Osteocyte (in vitro differentiated cells): ENCODE measurements around the gene RALGAPB. TPM values are rescaled to one million over a fixed set of nuclear protein-coding genes. Genes with fewer than 3 reads are reported as not detected.

ENCODE experiments used
- DNase-seq: peaks from one replicate; pipeline ENCODE4 v3.0.0; 2021; ENCODE audit warnings: mixed read lengths; ENCODE audit not compliant: unreplicated experiment; ENCODE audit errors: extremely low spot score
- H3K27ac Mint-ChIP-seq: one replicate; pipeline ENCODE4 v1.8.0; 2021; ENCODE audit warnings: mild to moderate bottlenecking, mixed read lengths; ENCODE audit not compliant: unreplicated experiment
- H3K27me3 Mint-ChIP-seq: one replicate; pipeline ENCODE4 v1.8.0; 2021; ENCODE audit warnings: mixed read lengths; ENCODE audit not compliant: unreplicated experiment
- H3K36me3 Mint-ChIP-seq: one replicate; pipeline ENCODE4 v1.8.0; 2021; ENCODE audit warnings: mixed read lengths; ENCODE audit not compliant: unreplicated experiment
- H3K4me1 Mint-ChIP-seq: one replicate; pipeline ENCODE4 v1.8.0; 2021; ENCODE audit warnings: mixed read lengths; ENCODE audit not compliant: unreplicated experiment
- H3K4me3 Mint-ChIP-seq: one replicate; pipeline ENCODE4 v1.8.0; 2021; ENCODE audit warnings: mild to moderate bottlenecking, moderate library complexity, mixed read lengths; ENCODE audit not compliant: unreplicated experiment
- H3K9me3 Mint-ChIP-seq: one replicate; pipeline ENCODE4 v1.8.0; 2021; ENCODE audit warnings: mixed read lengths; ENCODE audit not compliant: unreplicated experiment
- total RNA-seq: library from RNA; stranded (reverse); gene quantifications from 2 replicates; pipeline ENCODE4 v1.2.1, GENCODE V29; 2021
- TF ChIP-seq, protein P1 (sequence below): fragments of 200-600 bp; sonication (generic); IDR thresholded peaks from 2 replicates; pipeline ENCODE4 v1.5.0; 2021; ENCODE audit warnings: antibody characterized with exemption, mild to moderate bottlenecking, moderate library complexity

The RALGAPB gene
- total RNA-seq, 1 donor from 2014 or later = 36.8 TPM

DNA sequence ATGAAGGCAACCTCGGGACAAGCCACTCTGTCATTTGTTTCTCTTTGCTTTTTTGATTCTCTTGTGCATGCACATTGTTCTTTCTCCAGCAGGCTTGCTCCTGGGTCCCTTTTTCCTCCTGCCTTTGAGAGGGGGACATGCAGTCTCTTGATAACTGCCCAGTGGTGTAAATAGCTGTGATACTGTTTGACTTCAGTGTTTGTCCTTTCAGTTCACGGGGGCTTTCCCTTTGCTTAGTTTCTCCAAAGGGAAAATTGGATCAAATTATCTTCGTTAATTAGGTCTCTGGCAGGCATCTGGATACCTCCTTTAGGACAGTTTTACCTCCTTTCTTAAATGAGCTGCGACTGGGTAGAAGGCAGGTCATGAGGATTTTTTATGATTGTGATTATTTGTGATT, 41.5 kb downstream of the RALGAPB start:
- Mint-ChIP-seq H3K27ac (no peak overlapping the region), H3K4me3 (no peak overlapping the region), H3K27me3 (no peaks in the 10 kb centered on the region), H3K9me3 (no peaks in the 10 kb centered on the region), H3K36me3 (peaks cover 37% of the 10 kb centered on the region), H3K4me1 (peaks cover 1% of the 10 kb centered on the region)
- TF ChIP-seq, protein P1, sequence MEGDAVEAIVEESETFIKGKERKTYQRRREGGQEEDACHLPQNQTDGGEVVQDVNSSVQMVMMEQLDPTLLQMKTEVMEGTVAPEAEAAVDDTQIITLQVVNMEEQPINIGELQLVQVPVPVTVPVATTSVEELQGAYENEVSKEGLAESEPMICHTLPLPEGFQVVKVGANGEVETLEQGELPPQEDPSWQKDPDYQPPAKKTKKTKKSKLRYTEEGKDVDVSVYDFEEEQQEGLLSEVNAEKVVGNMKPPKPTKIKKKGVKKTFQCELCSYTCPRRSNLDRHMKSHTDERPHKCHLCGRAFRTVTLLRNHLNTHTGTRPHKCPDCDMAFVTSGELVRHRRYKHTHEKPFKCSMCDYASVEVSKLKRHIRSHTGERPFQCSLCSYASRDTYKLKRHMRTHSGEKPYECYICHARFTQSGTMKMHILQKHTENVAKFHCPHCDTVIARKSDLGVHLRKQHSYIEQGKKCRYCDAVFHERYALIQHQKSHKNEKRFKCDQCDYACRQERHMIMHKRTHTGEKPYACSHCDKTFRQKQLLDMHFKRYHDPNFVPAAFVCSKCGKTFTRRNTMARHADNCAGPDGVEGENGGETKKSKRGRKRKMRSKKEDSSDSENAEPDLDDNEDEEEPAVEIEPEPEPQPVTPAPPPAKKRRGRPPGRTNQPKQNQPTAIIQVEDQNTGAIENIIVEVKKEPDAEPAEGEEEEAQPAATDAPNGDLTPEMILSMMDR = no peak
- no peak for DNase-seq

DNA sequence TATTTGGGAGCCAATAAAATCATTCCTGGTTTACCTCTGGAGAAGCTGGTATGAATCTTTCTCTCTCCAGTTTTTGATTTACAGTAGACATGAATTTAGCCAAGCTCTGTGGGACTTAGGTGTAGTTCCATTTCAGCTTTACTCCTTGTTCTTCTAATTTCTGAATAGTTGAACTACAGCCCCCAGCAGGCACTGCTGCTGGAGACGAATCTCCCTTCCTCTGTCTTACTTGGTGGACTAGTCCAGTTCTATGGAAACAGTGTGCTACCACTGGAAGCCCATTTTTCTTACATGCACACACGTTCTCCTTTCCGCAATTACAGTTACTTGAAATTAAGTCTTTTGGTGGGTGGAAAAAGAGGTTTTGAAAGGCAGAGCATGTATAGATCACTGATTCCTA, 42.3 kb downstream of the RALGAPB start:
- no peak overlapping the region for H3K4me3 Mint-ChIP-seq
- no peak for DNase-seq
- H3K27me3 Mint-ChIP-seq = no peaks in the 10 kb centered on the region
- H3K4me1 Mint-ChIP-seq = peaks cover 1% of the 10 kb centered on the region
- H3K27ac Mint-ChIP-seq = no peak overlapping the region
- TF ChIP-seq, protein P1 = no peak
- H3K36me3 Mint-ChIP-seq = peaks cover 30% of the 10 kb centered on the region
- no peaks in the 10 kb centered on the region for H3K9me3 Mint-ChIP-seq

DNA sequence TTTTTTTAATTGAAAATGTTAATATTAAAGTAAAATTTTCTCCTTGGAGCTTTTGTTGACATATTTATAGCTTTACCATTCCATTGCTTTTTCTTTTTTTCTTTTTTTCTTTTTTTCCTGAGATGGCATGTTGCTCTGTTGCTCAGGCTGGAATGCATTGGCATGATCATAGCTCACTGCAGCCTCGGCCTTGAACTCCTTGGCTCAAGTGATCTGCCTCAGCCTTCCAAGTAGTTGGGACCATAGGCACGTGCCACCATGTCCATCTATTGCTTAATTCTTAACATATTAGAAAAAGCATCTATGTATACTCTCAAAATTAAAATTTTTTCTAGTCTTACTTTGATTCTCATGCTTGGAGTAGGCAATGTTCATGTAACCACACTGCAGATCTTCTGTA, 43.0 kb downstream of the RALGAPB start:
- no peaks in the 10 kb centered on the region for H3K27me3 Mint-ChIP-seq

DNA sequence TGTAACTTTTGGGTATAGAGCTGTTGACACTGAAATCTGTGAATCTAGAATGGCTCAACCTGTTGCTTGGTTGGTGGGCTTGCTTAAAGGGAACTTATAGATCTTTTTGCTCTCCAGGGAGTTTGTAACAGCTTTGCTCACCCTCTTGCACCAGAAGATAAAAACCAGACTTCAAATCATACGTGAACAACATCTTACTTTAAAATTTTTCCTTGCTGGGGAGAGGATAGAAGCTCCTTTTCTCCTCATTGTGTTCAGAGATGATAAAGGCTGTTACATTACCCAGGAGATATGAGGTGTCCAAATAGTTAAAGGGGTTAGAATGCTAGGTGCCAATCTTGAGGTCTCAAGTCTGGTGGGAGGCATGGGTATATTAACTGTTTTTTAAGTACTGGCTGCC, 46.8 kb downstream of the RALGAPB start:
- Mint-ChIP-seq H3K4me1 (peaks cover 5% of the 10 kb centered on the region), H3K27ac (no peak overlapping the region), H3K9me3 (no peaks in the 10 kb centered on the region), H3K36me3 (peaks cover 50% of the 10 kb centered on the region), H3K27me3 (no peaks in the 10 kb centered on the region), H3K4me3 (no peak overlapping the region)
- TF ChIP-seq, protein P1 = no peak
- no peak for DNase-seq

More for the DNA sequence above, 43.0 kb downstream of the RALGAPB start:
- Mint-ChIP-seq H3K9me3 (no peaks in the 10 kb centered on the region), H3K36me3 (peaks cover 28% of the 10 kb centered on the region), H3K4me1 (peaks cover 1% of the 10 kb centered on the region), H3K4me3 (no peak overlapping the region), H3K27ac (no peak overlapping the region)
- TF ChIP-seq, protein P1 = no peak
- DNase-seq = no peak

DNA sequence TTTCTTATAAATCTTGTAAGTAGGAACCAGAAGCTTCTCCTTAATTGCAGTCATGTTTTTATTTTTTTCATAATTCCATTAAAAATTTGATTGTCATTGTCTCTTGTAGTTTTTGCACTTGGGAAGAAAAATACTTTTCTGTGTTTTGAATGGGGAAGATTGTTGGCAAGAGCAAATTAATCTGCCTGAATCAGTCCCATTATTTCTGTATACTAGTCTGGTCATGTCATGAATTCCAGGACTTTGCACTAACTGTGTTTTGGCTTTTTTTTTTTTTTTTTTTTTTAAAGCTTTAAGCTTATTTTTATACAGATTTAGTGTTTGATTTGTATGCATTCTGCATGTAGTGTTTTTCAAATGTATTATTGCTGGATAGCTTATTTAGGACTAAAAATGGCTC, 47.6 kb downstream of the RALGAPB start:
- Mint-ChIP-seq H3K9me3 (no peaks in the 10 kb centered on the region), H3K27ac (no peak overlapping the region), H3K4me1 (peaks cover 5% of the 10 kb centered on the region), H3K36me3 (peaks cover 55% of the 10 kb centered on the region), H3K4me3 (no peak overlapping the region), H3K27me3 (no peaks in the 10 kb centered on the region)
- DNase-seq = no peak
- TF ChIP-seq, protein P1 = no peak
